ENCODE results near the gene LRP8. TPM values are rescaled to one million over a fixed set of nuclear protein-coding genes. Genes with fewer than 3 reads are reported as not detected.

Gene LRP8
- total and polyA plus RNA-seq, 2 donors (not counting 3 experiments of a cell fraction or from before 2014, with no cell fraction given): 40.9 to 62.2 TPM

- peak overlapping the region; percentile 81 for H2AFZ ChIP-seq (ENCODE audit: low read depth, low read length)
- peak overlapping the region; percentile 63 to 92 (median 77) for H3K4me3 ChIP-seq (replicated peaks in 1 of 3; ENCODE audit: insufficient read depth in 1 of 3, low read depth in 1 of 3, low read length in 3 of 3)
- TF ChIP-seq CTCF (IDR thresholded peaks at IDR 0.05; ENCODE audit: extremely low read depth in 1 of 2, insufficient read depth in 1 of 2, low read depth in 1 of 2, low read length in 2 of 2) (no peak), POLR2A (IDR thresholded peaks at IDR 0.05; ENCODE audit: low read depth, low read length) (no peak), GATA2 (IDR thresholded peaks at IDR 0.05; ENCODE audit: insufficient read depth, insufficient read length, low read depth, low read length) (no peak), MAX (IDR thresholded peaks at IDR 0.05; ENCODE audit: insufficient read depth, insufficient read length) (no peak), JUN (IDR thresholded peaks at IDR 0.05; ENCODE audit: borderline replicate concordance, insufficient read depth, insufficient read length, low read depth) (no peak), EZH2 (IDR thresholded peaks at IDR 0.05; ENCODE audit: borderline replicate concordance, low read depth, low read length, severe bottlenecking) (no peak), POLR2AphosphoS5 (IDR thresholded peaks at IDR 0.05; ENCODE audit: insufficient read depth, low read depth, low read length) (no peak)
- no TSS peak for BruUV-seq (replicated peaks)
- ChIA-PET CTCF (interaction anchor here (0.9 to 7.4 kb wide), 4 partner anchors 10 to 495 kb away, joined by 3 to 46 read pairs (median 8); no protein-coding TSS in a partner anchor), POLR2A (no interaction called here)
- no peaks in the 10 kb centered on the region for H3K36me3 ChIP-seq (ENCODE audit: control insufficient read depth in 2 of 2, extremely low read depth in 1 of 2, insufficient read depth in 2 of 2, low read length in 2 of 2)
- H3K27ac ChIP-seq (ENCODE audit: insufficient read depth, low read depth, low read length): no peak overlapping the region
- peaks cover 13% of the 10 kb centered on the region for H3K4me1 ChIP-seq (ENCODE audit: control insufficient read depth, extremely low read depth, insufficient read depth, low read length)
- intact Hi-C loops (cut with micrococcal nuclease) (loop anchor here (1.0 to 10.0 kb wide), 3 partner anchors 24 to 791 kb away; partner anchors contain the start of genes CZIB, ORC1 and PRPF38A), dilution Hi-C loops (cut with MboI; ENCODE audit: extremely low pct_ligation_motif_present, low sequenced_read_pairs) (no loop called here)
- H3K9me3 ChIP-seq (replicated peaks; ENCODE audit: control insufficient read depth, insufficient read depth, low read length): no peaks in the 10 kb centered on the region
- no peaks in the 10 kb centered on the region for H3K27me3 ChIP-seq (ENCODE audit: control insufficient read depth in 2 of 2, insufficient read depth in 2 of 2, low read length in 2 of 2)
- no peaks in the 10 kb centered on the region for H3K9me1 ChIP-seq (replicated peaks; ENCODE audit: control insufficient read depth, extremely low read depth, insufficient read depth, low read length)
- peak overlapping the region; percentile 60 for H3K4me2 ChIP-seq (ENCODE audit: insufficient read depth, low read length)
- no peaks in the 10 kb centered on the region for H4K20me1 ChIP-seq (replicated peaks; ENCODE audit: control insufficient read depth, extremely low read depth, insufficient read depth, low read length)
- H3K79me2 ChIP-seq (ENCODE audit: control insufficient read depth, insufficient read depth, low read length): peaks cover 7% of the 10 kb centered on the region
- FAIRE-seq (no peak), DNase-seq (ENCODE audit: low read depth, low spot score) (no peak)
- peak overlapping the region; percentile 96 for H3K9ac ChIP-seq (replicated peaks; ENCODE audit: extremely low read depth, insufficient read depth, low read length)
Measured at GRCh38 chr1:53196017-53196484, 131.8 kb downstream of the LRP8 start.
